GM18867 (cell line): ENCODE measurements around the gene RAB11A.

Source experiments
- ATAC-seq: cut with Tn5 transposase; IDR thresholded peaks from one replicate; pipeline ENCODE4 v1.9.1; 2021; ENCODE audit warnings: mild to moderate bottlenecking, moderate library complexity; ENCODE audit not compliant: unreplicated experiment

The RAB11A gene

GRCh38 chr15:65935391-65935790, 66.1 kb downstream of the RAB11A start:
- no peak for ATAC-seq

DNA sequence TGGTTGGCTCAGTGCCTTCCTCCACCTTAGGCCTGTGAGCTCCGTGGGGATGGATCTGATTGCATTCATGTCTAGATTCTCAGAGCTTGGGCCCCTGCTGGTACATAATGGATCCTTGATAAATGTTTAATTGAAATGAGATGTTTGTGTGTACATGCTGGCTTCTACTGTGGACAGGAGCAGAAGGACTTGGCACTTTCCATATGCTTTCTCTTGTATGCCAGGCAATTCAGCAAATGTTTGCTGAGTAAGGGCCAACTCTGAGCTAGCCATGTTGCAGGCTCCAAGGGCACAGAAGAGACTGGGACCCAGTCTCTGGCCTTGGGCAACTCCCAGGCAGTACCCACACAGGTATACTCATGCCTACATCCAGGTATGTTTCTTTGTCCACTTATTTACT, 67.0 kb downstream of the RAB11A start:
- no peak for ATAC-seq

GRCh38 chr15:65937054-65937453, 67.8 kb downstream of the RAB11A start:
- ATAC-seq, result no peak

- ATAC-seq, result no peak
Observed at GRCh38 chr15:65937476-65937875, 68.2 kb downstream of the RAB11A start.

- ATAC-seq, result no peak
Observed at GRCh38 chr15:65938604-65939003, 69.3 kb downstream of the RAB11A start.

- ATAC-seq, result no peak
Observed at GRCh38 chr15:65939901-65940617, 70.8 kb downstream of the RAB11A start.

GRCh38 chr15:65940618-65940909, 71.3 kb downstream of the RAB11A start:
- no peak for ATAC-seq
